Naive thymus-derived CD4-positive, alpha-beta T cell (primary cell): ENCODE results near the gene FBXL20. TPM values are rescaled to one million over a fixed set of nuclear protein-coding genes. Genes with fewer than 3 reads are reported as not detected.

Source experiments
- polyA plus RNA-seq, 2 donors: library from polyadenylated mRNA; unstranded; fragments of 300-500 nt; fragmentation: Illumina TruSeq; gene quantifications; one replicate each; pipeline ENCODE4 v1.2.3, GENCODE V29; 2021
- total RNA-seq, 6 experiments: library from RNA in 5 of 6; stranded (reverse) in 5 of 6; gene quantifications; 1 replicate in 5 of 6; 2 replicates in 1 of 6; pipeline ENCODE4 v1.2.3 and lab custom pipeline; 2021 to 2026

FBXL20 gene
- total and polyA plus RNA-seq, 7 experiments from 2014 or later: 3.8 to 35.0 (median 21.9) TPM

Other genes starting within 250 kb of the FBXL20 start
- gene PLXDC1, start 250.0 kb downstream of the FBXL20 start, total RNA-seq: 10 to 100 TPM in 4 of 5 experiments, 1 to 10 TPM in 1; 2.3 to 55.7 (median 31.8) TPM
- 10 to 100 TPM; 19.3 to 22.5 TPM for gene PLXDC1, start 250.0 kb downstream of the FBXL20 start, polyA plus RNA-seq
- under 1 TPM in 2 of 5 experiments, not detected in 3; 0.34 to 0.78 TPM for gene ARL5C, start 235.5 kb downstream of the FBXL20 start, total RNA-seq
- gene ARL5C, start 235.5 kb downstream of the FBXL20 start, polyA plus RNA-seq: under 1 TPM in 1 of 2 donors, not detected in 1; 0.15 TPM
- gene CACNB1, start 204.0 kb downstream of the FBXL20 start, total RNA-seq: 10 to 100 TPM; 10.7 to 22.0 (median 12.8) TPM
- gene CACNB1, start 204.0 kb downstream of the FBXL20 start, polyA plus RNA-seq: 1 to 10 TPM in 1 of 2 donors, under 1 TPM in 1; 0.39 to 1.9 TPM
- gene RPL19, start 201.3 kb downstream of the FBXL20 start, total RNA-seq: 1,000 to 10,000 TPM; 1,932 to 3,942 (median 3,777) TPM
- 1,000 to 10,000 TPM; 4,326 to 4,957 TPM for gene RPL19, start 201.3 kb downstream of the FBXL20 start, polyA plus RNA-seq
- gene STAC2, start 175.7 kb downstream of the FBXL20 start, total RNA-seq: not detected
- gene STAC2, start 175.7 kb downstream of the FBXL20 start, polyA plus RNA-seq: not detected
- 10 to 100 TPM; 37.3 to 61.5 (median 56.0) TPM for gene MED1, start 49.6 kb upstream of the FBXL20 start, total RNA-seq
- 10 to 100 TPM; 20.6 to 27.6 TPM for gene MED1, start 49.6 kb upstream of the FBXL20 start, polyA plus RNA-seq
- 100 to 1,000 TPM in 4 of 5 experiments, 10 to 100 TPM in 1; 94.9 to 118 (median 112) TPM for gene CDK12, start 59.9 kb upstream of the FBXL20 start, total RNA-seq
- 1 to 10 TPM; 3.6 to 6.2 TPM for gene CDK12, start 59.9 kb upstream of the FBXL20 start, polyA plus RNA-seq
- gene NEUROD2, start 206.3 kb upstream of the FBXL20 start, total RNA-seq: not detected
- gene NEUROD2, start 206.3 kb upstream of the FBXL20 start, polyA plus RNA-seq: not detected
- not detected for gene PPP1R1B, start 225.3 kb upstream of the FBXL20 start, total RNA-seq
- gene PPP1R1B, start 225.3 kb upstream of the FBXL20 start, polyA plus RNA-seq: not detected
- gene STARD3, start 235.5 kb upstream of the FBXL20 start, total RNA-seq: 100 to 1,000 TPM in 2 of 5 experiments, 10 to 100 TPM in 3; 69.8 to 143 (median 99.3) TPM
- gene STARD3, start 235.5 kb upstream of the FBXL20 start, polyA plus RNA-seq: 10 to 100 TPM; 46.7 to 56.9 TPM